Astrocyte (in vitro differentiated cells and primary cell): ENCODE measurements around the gene B9D1.

ENCODE experiments used
- EZH2 ChIP-seq: IDR thresholded peaks from 2 replicates; pipeline ENCODE4 v1.6.1; 2012; ENCODE audit warnings: mild to moderate bottlenecking, low read length, inconsistent platforms; ENCODE audit not compliant: insufficient read depth
- TF ChIP-seq, protein P1 (sequence below): IDR thresholded peaks from 2 replicates; pipeline ENCODE4 v1.5.1; 2011; ENCODE audit warnings: low read depth, mild to moderate bottlenecking, inconsistent platforms, low read length, moderate library complexity; ENCODE audit not compliant: insufficient read depth

DNA sequence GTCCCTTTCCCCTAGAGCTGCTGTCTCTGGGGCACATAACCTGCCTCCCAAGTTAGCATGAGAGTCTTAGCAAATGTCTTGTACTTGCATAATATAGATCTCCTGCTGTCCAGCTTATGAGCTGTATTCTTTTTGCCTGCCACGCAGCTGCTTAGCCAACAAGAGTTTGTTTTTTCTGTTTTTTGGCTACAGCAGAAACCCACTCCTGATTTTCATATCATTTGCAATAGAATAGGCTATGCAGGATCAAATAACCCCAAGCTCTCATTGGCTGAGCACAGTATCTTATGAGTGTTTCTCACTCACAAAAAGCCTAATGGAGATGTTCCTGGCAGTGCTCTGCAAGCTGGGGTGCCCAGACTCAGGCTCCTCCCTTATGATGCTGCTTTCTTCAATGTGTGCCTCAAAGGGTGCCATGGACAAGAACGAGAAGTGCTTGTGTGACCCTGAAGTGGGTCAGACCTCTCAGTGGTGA is 23.1 kb downstream of the B9D1 start:
- TF ChIP-seq, protein P1, sequence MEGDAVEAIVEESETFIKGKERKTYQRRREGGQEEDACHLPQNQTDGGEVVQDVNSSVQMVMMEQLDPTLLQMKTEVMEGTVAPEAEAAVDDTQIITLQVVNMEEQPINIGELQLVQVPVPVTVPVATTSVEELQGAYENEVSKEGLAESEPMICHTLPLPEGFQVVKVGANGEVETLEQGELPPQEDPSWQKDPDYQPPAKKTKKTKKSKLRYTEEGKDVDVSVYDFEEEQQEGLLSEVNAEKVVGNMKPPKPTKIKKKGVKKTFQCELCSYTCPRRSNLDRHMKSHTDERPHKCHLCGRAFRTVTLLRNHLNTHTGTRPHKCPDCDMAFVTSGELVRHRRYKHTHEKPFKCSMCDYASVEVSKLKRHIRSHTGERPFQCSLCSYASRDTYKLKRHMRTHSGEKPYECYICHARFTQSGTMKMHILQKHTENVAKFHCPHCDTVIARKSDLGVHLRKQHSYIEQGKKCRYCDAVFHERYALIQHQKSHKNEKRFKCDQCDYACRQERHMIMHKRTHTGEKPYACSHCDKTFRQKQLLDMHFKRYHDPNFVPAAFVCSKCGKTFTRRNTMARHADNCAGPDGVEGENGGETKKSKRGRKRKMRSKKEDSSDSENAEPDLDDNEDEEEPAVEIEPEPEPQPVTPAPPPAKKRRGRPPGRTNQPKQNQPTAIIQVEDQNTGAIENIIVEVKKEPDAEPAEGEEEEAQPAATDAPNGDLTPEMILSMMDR: no peak
- TF ChIP-seq EZH2: no peak
